HG03175 (cell line): ENCODE data around the gene PFKL.

Experiments used
- ATAC-seq: cut with Tn5 transposase; IDR thresholded peaks from one replicate; pipeline ENCODE4 v1.9.1; 2021; ENCODE audit warnings: mild to moderate bottlenecking, moderate library complexity; ENCODE audit not compliant: unreplicated experiment

PFKL gene

GRCh38 chr21:44325386-44326271 lies 25.8 kb downstream of the PFKL start:
- no peak for ATAC-seq

GRCh38 chr21:44326272-44326647 lies 26.4 kb downstream of the PFKL start:
- ATAC-seq: no peak

GRCh38 chr21:44326716-44327602 lies 27.1 kb downstream of the PFKL start:
- ATAC-seq: no peak

GRCh38 chr21:44327603-44327974 lies 27.7 kb downstream of the PFKL start:
- ATAC-seq: no peak

GRCh38 chr21:44328242-44328895 lies 28.5 kb downstream of the PFKL start:
- no peak for ATAC-seq

- no peak for ATAC-seq
Observed at GRCh38 chr21:44329086-44329889, 29.4 kb downstream of the PFKL start.

GRCh38 chr21:44329971-44330681 lies 30.3 kb downstream of the PFKL start:
- no peak for ATAC-seq

GRCh38 chr21:44330698-44331097 lies 30.8 kb downstream of the PFKL start:
- ATAC-seq: no peak

- ATAC-seq: no peak
Observed at GRCh38 chr21:44331209-44331608, 31.4 kb downstream of the PFKL start.

GRCh38 chr21:44331650-44332307 lies 31.9 kb downstream of the PFKL start:
- no peak for ATAC-seq

GRCh38 chr21:44332383-44332782 lies 32.5 kb downstream of the PFKL start:
- ATAC-seq: no peak

- ATAC-seq: no peak
Observed at GRCh38 chr21:44332965-44333364, 33.1 kb downstream of the PFKL start.

- no peak for ATAC-seq
Observed at GRCh38 chr21:44333509-44334328, 33.9 kb downstream of the PFKL start.

GRCh38 chr21:44334329-44335030 lies 34.6 kb downstream of the PFKL start:
- no peak for ATAC-seq

- no peak for ATAC-seq
Observed at GRCh38 chr21:44335266-44336059, 35.6 kb downstream of the PFKL start.

- ATAC-seq: no peak
Observed at GRCh38 chr21:44337449-44337848, 37.6 kb downstream of the PFKL start.
